Measurements from ENCODE around the gene IMMT. TPM values are rescaled to one million over a fixed set of nuclear protein-coding genes. Genes with fewer than 3 reads are reported as not detected.

IMMT gene
- total RNA-seq, 2 experiments from 2014 or later: 164 to 168 TPM

DNA sequence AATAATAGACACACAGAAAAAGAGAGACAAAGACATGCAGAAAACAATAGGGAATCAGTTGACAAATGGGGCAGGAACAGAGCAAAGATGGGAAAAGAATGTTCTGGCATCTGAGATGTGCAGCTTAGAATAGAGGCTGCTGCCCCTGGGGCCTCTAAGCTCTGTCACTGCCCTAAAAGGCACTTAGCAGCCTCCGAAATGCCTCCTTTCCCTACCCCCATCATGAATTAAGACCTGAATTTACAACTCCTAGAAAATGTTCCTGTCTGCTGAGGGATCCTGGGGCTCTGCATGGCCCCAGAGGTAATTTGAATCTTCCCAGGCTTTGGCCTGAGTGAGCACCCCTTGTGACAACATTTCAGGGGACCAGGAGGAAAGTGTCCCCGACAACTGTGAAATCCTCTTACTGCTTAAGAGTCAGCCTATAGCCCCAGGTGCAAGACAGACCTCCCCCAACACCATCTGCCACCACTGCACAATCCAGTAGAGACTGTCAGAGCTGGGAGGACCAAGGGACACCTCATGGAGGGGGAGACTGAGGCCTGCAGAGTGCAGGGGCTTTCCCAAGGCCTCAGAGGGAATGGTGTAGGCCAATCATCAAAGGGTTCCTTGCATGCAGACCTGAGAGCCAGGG is 28.8 kb upstream of the IMMT start:
- Mint-ChIP-seq H3K27ac (peak overlapping the region; percentile 17), H3K4me1 (ENCODE audit: low read depth) (peaks cover 11% of the 10 kb centered on the region), H3K36me3 (ENCODE audit: low read depth) (no peaks in the 10 kb centered on the region), H3K9me3 (no peaks in the 10 kb centered on the region), H3K4me3 (no peak overlapping the region), H3K27me3 (ENCODE audit: low read depth) (no peaks in the 10 kb centered on the region)
- intact Hi-C loops (cut with micrococcal nuclease): loop anchor here (5.0 kb wide), 1 partner anchor 398 kb away; the partner anchor contains the start of gene RNF103
- DNase-seq: no peak
- CTCF ChIA-PET: no interaction called here

DNA sequence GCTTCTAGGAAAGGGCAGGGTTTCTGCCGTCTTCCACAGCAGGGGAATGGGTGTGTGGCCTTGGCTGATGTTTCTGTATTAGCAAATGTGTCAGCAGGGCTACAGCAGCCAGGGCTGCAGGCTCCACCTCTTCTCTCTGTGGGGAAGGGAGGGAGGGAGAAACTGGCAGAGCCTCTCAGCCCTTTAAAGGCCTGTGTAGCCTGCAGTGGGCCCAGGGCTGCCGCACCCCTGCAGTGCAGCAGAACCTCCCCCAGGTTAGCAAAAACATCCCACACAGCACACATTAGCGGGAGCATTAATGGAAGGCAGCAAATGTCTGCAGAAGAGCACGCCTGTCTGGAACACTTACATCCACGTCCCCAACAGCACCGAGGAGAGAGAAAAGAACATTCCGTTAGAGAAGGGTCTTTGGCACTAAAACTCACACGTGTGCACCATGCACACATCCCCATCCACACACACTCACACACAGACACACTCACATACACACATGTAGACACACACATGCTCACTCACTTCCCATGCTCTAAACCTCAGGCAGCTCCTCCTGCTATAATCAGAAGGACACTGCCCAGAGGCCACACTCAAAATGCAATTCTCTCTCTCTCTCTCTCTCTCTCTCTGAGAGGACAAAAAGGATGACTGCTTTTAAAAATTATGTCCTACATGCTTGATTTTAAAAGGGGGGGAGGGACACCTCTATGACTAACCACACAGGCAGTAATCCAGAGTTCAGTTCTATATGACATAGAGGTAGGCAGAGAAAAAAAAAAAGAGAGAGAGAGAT is 28.1 kb upstream of the IMMT start:
- no peak overlapping the region for H3K27ac Mint-ChIP-seq
- no peaks in the 10 kb centered on the region for H3K27me3 Mint-ChIP-seq (ENCODE audit: low read depth)
- no peak overlapping the region for H3K4me3 Mint-ChIP-seq
- CTCF ChIA-PET: interaction anchor here (0.7 to 3.3 kb wide), 2 partner anchors 72 to 145 kb away, joined by 3 to 44 read pairs; no protein-coding TSS in a partner anchor
- intact Hi-C loops (cut with micrococcal nuclease): loop anchor here (5.0 kb wide), 1 partner anchor 399 kb away; the partner anchor contains the start of gene RNF103
- no peaks in the 10 kb centered on the region for H3K9me3 Mint-ChIP-seq
- DNase-seq: no peak
- no peaks in the 10 kb centered on the region for H3K36me3 Mint-ChIP-seq (ENCODE audit: low read depth)
- H3K4me1 Mint-ChIP-seq (ENCODE audit: low read depth): peaks cover 11% of the 10 kb centered on the region

DNA sequence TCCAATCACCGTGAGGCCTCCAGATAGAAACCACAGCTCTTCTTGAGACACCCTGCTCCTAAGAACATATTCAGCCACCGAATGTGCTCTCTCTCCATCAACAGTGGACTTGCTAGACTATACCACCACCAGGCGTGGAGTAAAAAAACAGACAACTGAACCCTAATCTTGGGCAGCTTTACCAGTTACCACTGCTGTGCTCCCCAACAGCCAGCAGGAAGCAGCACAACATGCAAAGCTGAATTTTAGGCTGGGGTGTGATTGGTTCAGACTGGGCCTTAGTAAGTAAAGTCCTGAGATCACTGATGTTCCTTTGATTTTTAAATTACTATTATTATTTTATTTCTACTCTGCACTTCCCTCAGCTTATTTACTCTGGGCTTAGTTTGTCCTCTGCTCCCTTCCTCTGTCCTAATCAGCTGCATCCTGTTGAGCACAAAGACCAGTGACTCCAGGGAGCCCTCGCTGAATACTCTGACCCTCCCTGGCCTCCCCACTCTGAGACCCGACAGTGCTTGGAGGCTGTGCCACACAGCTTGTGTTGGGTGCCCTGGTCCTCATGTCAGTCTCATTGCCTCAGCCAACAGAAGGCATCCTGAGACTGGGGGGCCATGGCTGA is 25.9 kb upstream of the IMMT start:
- H3K4me3 Mint-ChIP-seq: no peak overlapping the region
- no peaks in the 10 kb centered on the region for H3K27me3 Mint-ChIP-seq (ENCODE audit: low read depth)
- CTCF ChIA-PET: interaction anchor here (0.6 to 3.3 kb wide), 25 partner anchors 8 to 544 kb away, joined by 3 to 44 read pairs (median 4); partner anchors contain the start of genes KDM3A and MRPL35
- H3K27ac Mint-ChIP-seq: no peak overlapping the region
- H3K9me3 Mint-ChIP-seq: no peaks in the 10 kb centered on the region
- H3K4me1 Mint-ChIP-seq (ENCODE audit: low read depth): peaks cover 16% of the 10 kb centered on the region
- intact Hi-C loops (cut with micrococcal nuclease): loop anchor here (1.0 to 5.0 kb wide), 6 partner anchors 76 to 587 kb away; partner anchors contain the start of gene RNF103
- no peaks in the 10 kb centered on the region for H3K36me3 Mint-ChIP-seq (ENCODE audit: low read depth)
- DNase-seq: peak; percentile 80

DNA sequence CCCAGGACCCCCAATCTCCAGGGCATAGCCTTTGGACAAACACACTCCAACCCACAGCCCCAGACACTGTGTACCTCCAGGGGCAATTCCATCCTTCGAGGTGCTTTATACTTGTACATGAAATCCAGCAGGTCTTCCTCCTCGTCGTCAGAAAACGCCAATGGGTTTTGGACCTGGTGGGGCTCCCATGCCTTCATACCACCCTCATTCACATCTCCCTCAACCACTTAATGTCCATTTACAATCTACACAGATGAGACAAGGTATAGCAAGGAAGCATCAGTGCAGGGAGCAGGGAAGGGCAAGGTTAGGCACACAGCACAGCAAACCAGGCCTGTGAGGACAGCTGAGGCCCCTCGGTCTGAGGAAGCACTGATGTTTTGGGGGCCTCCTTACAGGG is 24.6 kb upstream of the IMMT start:
- no peaks in the 10 kb centered on the region for H3K36me3 Mint-ChIP-seq (ENCODE audit: low read depth)
- H3K4me3 Mint-ChIP-seq: no peak overlapping the region
- CTCF ChIA-PET: interaction anchor here (0.6 to 3.1 kb wide), 5 partner anchors 10 to 153 kb away, joined by 3 to 24 read pairs (median 4); no protein-coding TSS in a partner anchor
- no peaks in the 10 kb centered on the region for H3K27me3 Mint-ChIP-seq (ENCODE audit: low read depth)
- DNase-seq: no peak
- no peak overlapping the region for H3K27ac Mint-ChIP-seq
- H3K9me3 Mint-ChIP-seq: no peaks in the 10 kb centered on the region
- intact Hi-C loops (cut with micrococcal nuclease): loop anchor here (2.0 to 5.0 kb wide), 2 partner anchors 402 to 455 kb away; partner anchors contain the start of gene RNF103
- H3K4me1 Mint-ChIP-seq (ENCODE audit: low read depth): peaks cover 8% of the 10 kb centered on the region

DNA sequence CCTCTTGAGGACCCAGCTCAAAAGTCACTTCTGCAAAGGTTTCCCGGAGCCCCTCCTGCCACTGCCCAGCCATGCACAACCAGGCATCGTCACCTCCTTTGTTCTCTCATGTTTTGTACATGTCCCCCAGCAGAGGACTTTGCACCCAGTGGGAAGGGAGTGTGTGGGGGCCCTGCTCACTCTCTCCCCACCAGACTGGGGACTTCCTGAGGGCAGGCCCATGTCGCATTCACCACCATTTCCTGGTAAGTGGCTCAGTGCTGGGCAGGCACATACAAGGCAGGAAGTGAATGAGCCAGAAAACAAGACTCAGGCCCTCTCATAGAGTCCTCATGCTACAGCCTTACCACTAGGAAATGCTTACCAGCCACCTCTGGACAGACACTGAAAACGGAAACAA is 22.9 kb upstream of the IMMT start:
- intact Hi-C loops (cut with micrococcal nuclease): no loop called here
- no peak overlapping the region for H3K4me3 Mint-ChIP-seq
- peaks cover 4% of the 10 kb centered on the region for H3K4me1 Mint-ChIP-seq (ENCODE audit: low read depth)
- H3K36me3 Mint-ChIP-seq (ENCODE audit: low read depth): no peaks in the 10 kb centered on the region
- no peaks in the 10 kb centered on the region for H3K27me3 Mint-ChIP-seq (ENCODE audit: low read depth)
- peak; percentile 25 for DNase-seq
- CTCF ChIA-PET: no interaction called here
- no peak overlapping the region for H3K27ac Mint-ChIP-seq
- no peaks in the 10 kb centered on the region for H3K9me3 Mint-ChIP-seq

DNA sequence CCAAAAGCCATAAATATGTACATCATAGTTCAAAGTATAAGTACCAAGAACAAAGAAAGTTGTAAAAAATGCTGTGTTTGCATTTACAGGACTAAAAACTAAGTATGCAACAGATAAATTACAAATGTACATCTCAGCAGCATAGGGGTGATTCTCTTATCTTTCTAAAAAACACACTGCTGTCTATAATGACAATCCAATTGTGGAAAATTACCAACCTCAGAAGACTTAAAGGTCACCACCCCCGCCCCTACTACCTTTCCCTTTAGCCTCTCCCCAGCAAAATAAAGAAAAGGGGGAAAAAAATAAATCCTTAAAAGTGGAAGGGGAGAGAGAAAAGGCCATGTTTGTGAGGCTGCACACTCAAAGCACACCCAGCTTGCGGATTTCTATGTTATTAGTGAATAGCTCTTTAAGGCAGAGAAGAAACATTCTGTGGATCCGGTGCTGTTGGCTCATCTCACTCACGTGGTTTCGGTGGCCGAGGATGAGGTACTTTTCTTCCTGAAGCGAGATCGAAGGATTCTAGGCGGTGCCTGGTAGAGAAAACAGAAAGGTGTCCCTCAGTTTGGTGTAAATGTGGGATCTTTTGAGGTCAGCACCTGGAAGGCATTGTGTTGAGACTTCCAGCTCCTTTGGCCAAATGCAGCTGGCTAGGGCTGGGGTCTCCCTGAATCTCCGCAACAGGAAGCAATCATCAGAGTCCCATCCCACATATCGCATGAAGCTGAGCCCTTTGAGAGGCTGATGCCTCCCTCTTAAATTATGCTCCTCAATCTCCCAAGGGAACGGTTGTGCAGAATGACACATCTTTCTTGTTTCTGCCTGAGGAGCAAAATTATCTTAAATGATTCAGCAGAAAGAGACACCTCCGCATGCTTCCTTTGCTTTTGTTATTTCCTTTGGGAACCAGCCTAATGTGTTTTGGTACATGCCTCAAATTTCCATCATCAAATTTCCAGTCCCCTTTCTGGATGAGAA is 21.6 kb upstream of the IMMT start:
- Mint-ChIP-seq H3K27me3 (ENCODE audit: low read depth) (no peaks in the 10 kb centered on the region), H3K4me1 (ENCODE audit: low read depth) (peaks cover 4% of the 10 kb centered on the region), H3K36me3 (ENCODE audit: low read depth) (peaks cover 6% of the 10 kb centered on the region), H3K4me3 (no peak overlapping the region), H3K9me3 (no peaks in the 10 kb centered on the region), H3K27ac (no peak overlapping the region)
- CTCF ChIA-PET: interaction anchor here (0.6 to 1.4 kb wide), 2 partner anchors 150 to 299 kb away, joined by 3 to 5 read pairs; no protein-coding TSS in a partner anchor
- DNase-seq: no peak
- intact Hi-C loops (cut with micrococcal nuclease): no loop called here

DNA sequence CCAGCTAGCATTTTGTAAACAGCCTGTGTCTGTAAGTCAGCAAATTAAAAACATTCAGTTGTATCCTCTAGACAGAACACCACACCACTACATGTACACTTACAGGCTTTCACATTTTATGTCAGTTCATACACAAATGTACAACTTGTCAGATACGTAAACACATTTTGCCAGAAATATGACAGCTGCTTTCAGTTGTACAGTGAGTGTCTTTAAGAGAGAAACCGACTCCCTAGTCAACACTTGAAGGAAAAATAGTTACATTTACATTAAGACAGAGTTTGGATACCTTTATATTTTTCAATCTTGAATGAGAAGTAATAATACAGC is 19.2 kb upstream of the IMMT start:
- CTCF ChIA-PET: interaction anchor here (0.5 to 1.3 kb wide), 2 partner anchors 156 to 576 kb away, joined by 3 read pairs; no protein-coding TSS in a partner anchor

DNA sequence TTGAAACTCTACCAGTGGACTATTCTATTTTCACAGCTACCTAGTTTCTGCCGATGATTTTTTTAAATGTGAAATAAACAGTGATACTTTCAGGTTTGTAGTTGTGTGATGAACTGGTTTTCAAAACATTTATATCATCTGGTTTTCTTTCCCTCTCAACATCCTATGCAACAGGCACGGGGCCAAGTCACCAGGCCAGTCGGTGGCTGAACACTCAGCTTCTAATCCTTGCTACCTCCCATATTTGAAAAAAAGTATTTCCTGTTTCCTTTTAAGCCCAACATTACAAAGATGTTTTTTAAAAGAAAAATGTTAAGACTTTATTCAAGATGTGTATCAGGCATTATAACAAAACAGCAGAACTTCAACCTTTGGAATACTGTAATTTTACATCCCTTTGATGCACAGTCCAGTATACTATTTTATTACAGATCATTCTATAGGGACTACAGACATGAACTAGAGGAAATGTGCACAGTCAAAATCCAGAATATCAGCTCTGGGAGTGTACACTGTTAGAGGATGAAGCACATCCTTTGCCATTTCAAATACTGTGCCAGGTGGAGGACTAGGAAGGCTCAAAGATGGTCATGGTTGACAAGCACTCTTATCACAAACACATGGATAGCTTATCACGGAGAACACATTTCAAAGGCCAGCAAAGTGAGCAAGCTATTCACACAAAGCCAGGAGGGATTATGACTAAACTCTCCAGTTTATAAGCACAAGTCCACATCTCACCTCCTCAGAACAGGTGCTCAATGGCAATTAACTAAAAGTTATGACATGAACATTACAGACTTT is 18.6 kb upstream of the IMMT start:
- Mint-ChIP-seq H3K27me3 (ENCODE audit: low read depth) (no peaks in the 10 kb centered on the region), H3K4me3 (no peak overlapping the region), H3K27ac (no peak overlapping the region), H3K36me3 (ENCODE audit: low read depth) (peaks cover 16% of the 10 kb centered on the region), H3K4me1 (ENCODE audit: low read depth) (peaks cover 4% of the 10 kb centered on the region), H3K9me3 (no peaks in the 10 kb centered on the region)
- CTCF ChIA-PET: interaction anchor here (0.5 to 1.4 kb wide), 3 partner anchors 8 to 575 kb away, joined by 3 read pairs; no protein-coding TSS in a partner anchor
- no peak for DNase-seq
- intact Hi-C loops (cut with micrococcal nuclease): no loop called here

More for the DNA sequence above, 19.2 kb upstream of the IMMT start:
- no peak for DNase-seq
- intact Hi-C loops (cut with micrococcal nuclease): no loop called here
- Mint-ChIP-seq H3K4me3 (no peak overlapping the region), H3K36me3 (ENCODE audit: low read depth) (peaks cover 15% of the 10 kb centered on the region), H3K27ac (no peak overlapping the region), H3K4me1 (ENCODE audit: low read depth) (peaks cover 4% of the 10 kb centered on the region), H3K9me3 (no peaks in the 10 kb centered on the region), H3K27me3 (ENCODE audit: low read depth) (no peaks in the 10 kb centered on the region)

DNA sequence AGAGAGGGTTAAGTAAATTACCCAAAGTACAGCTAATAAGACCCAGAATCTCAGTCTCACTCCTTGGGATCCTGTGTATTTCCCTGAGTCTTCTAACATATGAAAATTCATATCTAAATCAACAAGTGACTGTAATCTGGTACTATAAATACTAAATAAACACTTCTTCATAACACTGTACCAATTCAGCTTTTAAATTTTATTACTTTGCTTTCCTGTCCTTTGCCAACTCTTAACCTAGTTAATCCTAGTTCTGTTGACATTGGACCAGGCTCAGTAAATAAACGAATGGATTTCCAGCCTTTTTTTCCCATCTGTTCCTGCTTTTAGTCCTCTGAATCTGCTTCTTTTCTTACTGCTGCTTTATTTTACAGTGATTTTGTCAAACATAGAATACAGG is 17.8 kb upstream of the IMMT start:
- no peaks in the 10 kb centered on the region for H3K9me3 Mint-ChIP-seq
- peaks cover 2% of the 10 kb centered on the region for H3K4me1 Mint-ChIP-seq (ENCODE audit: low read depth)
- intact Hi-C loops (cut with micrococcal nuclease): no loop called here
- H3K4me3 Mint-ChIP-seq: no peak overlapping the region
- no peak for DNase-seq
- no peaks in the 10 kb centered on the region for H3K27me3 Mint-ChIP-seq (ENCODE audit: low read depth)
- H3K27ac Mint-ChIP-seq: no peak overlapping the region
- H3K36me3 Mint-ChIP-seq (ENCODE audit: low read depth): peaks cover 20% of the 10 kb centered on the region
- CTCF ChIA-PET: interaction anchor here (0.8 to 1.4 kb wide), 3 partner anchors 8 to 157 kb away, joined by 3 to 4 read pairs (median 3); no protein-coding TSS in a partner anchor

DNA sequence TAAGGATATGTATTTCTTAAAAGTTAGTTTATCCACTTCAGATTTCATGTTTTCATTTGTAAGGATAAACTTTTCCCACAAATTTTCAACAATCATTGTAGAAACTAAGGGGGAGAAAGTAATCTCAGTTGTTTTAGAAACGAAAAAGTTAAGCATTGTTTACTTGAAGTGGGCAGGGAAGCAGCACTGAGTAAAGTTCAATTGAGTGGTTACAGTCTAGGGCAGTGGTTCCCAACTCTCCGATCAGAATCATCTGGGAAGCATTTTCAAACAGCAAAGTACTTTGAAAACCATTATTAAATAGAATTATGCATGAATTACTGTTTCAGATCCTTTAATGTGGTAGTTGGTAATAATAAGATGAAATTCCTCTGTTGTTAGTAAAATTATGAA is 16.5 kb upstream of the IMMT start:
- DNase-seq: no peak
- Mint-ChIP-seq H3K27ac (no peak overlapping the region), H3K9me3 (no peaks in the 10 kb centered on the region), H3K4me3 (no peak overlapping the region), H3K36me3 (ENCODE audit: low read depth) (peaks cover 23% of the 10 kb centered on the region), H3K27me3 (ENCODE audit: low read depth) (no peaks in the 10 kb centered on the region), H3K4me1 (ENCODE audit: low read depth) (no peaks in the 10 kb centered on the region)
- CTCF ChIA-PET: interaction anchor here (1.5 kb wide), 1 partner anchor 9 kb away, joined by 7 read pairs; no protein-coding TSS in a partner anchor
- intact Hi-C loops (cut with micrococcal nuclease): no loop called here

Measured in activated naive CD4-positive, alpha-beta T cell treated with anti-CD3 and anti-CD28 coated beads for 36 hours (primary cell).